GM12892 (cell line): ENCODE data around the gene DGKI.

ENCODE experiments used
- POLR2A ChIP-seq: IDR thresholded peaks from 2 replicates; pipeline ENCODE4 v1.6.1; 2011; ENCODE audit warnings: low read depth, low read length, control low read depth
- POLR2AphosphoS5 ChIP-seq: IDR thresholded peaks from 2 replicates; pipeline ENCODE4 v1.6.1; 2011; ENCODE audit warnings: low read depth, low read length, control low read depth
- TAF1 ChIP-seq: IDR thresholded peaks from 2 replicates; pipeline ENCODE4 v1.6.1; 2011; ENCODE audit warnings: low read depth, mild to moderate bottlenecking, control low read depth, low read length, borderline replicate concordance

DNA sequence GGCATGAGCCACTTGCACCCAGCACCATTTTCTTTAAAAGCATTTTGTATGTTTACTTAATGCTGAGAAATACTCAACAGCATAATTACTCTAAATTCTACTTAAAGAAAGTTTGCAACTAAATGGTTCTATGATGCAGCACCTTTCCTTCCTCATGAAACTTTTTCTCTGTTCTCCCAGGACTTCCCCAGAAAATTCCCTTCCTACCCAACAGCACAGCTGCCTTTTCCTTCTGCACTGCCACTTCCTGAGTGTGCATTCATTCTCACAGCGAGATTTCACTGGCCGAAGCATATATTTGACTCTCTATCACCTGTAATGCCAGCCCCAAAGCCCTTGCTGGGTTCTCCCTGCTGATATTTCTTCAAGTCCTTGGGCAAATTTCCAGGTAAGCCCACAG, 41.5 kb upstream of the DGKI start:
- no peak for TF ChIP-seq POLR2A
- no peak for TF ChIP-seq POLR2AphosphoS5
- TF ChIP-seq TAF1, result no peak
